Fibroblast of skin of back (primary cell): ENCODE measurements around the gene EXOC5. TPM values are rescaled to one million over a fixed set of nuclear protein-coding genes. Genes with fewer than 3 reads are reported as not detected.
"Not testable (repeated sequence)": the region's sequence is repeated elsewhere in the genome, so short reads cannot be mapped to it uniquely, and the experiment has no call there.

Experiments
- DNase-seq: peaks from one replicate; pipeline ENCODE4 v3.0.0-alpha.2; 2013
- polyA plus RNA-seq, 2 experiments: library from polyadenylated mRNA; unstranded; fragments of 120-200 nt; gene quantifications; one replicate each; pipeline ENCODE4 v1.2.1, GENCODE V29; 2013; ENCODE audit not compliant: insufficient read length in 2 of 2

EXOC5 gene
- polyA plus RNA-seq (2013, experiment 1 of 2; ENCODE audit: insufficient read length) = 57.1 TPM
- polyA plus RNA-seq (2013, experiment 2 of 2; ENCODE audit: insufficient read length) = 62.3 TPM

GRCh38 chr14:57268161-57269069, at the start of gene EXOC5, which contains the start of gene AP5M1:
Gene EXOC5, minus strand, starts transcription at chr14:57268905. Its CDS starts 257 bp downstream, at chr14:57268648.
Gene AP5M1, plus strand, starts transcription at chr14:57268971. Its CDS starts 344 bp downstream, at chr14:57269315.
- DNase-seq = peak; percentile 95

GRCh38 chr14:57317248-57317833, 48.6 kb upstream of the EXOC5 start:
- DNase-seq = peak; percentile 74

- DNase-seq = no peak
Measured at GRCh38 chr14:57314396-57315089, 45.8 kb upstream of the EXOC5 start.

GRCh38 chr14:57302883-57303282, 34.2 kb upstream of the EXOC5 start:
- peak; percentile 18 for DNase-seq

GRCh38 chr14:57299511-57299910, 30.8 kb upstream of the EXOC5 start:
- DNase-seq = no peak

- DNase-seq = no peak
Measured at GRCh38 chr14:57297852-57298251, 29.1 kb upstream of the EXOC5 start.

GRCh38 chr14:57295239-57295638, 26.5 kb upstream of the EXOC5 start:
- no peak for DNase-seq

- peak; percentile 19 for DNase-seq
Measured at GRCh38 chr14:57293866-57294837, 25.4 kb upstream of the EXOC5 start.

GRCh38 chr14:57291692-57292647, 23.3 kb upstream of the EXOC5 start:
- no peak for DNase-seq

- DNase-seq = no peak
Measured at GRCh38 chr14:57290751-57291150, 22.0 kb upstream of the EXOC5 start.

GRCh38 chr14:57287745-57288144, 19.0 kb upstream of the EXOC5 start:
- peak; percentile 8 for DNase-seq

- no peak for DNase-seq
Measured at GRCh38 chr14:57277062-57277461, 8.4 kb upstream of the EXOC5 start.

GRCh38 chr14:57275023-57275664, 6.4 kb upstream of the EXOC5 start:
- DNase-seq = peak; percentile 80

GRCh38 chr14:57274551-57274950, 5.8 kb upstream of the EXOC5 start:
- peak; percentile 39 for DNase-seq

- no peak for DNase-seq
Measured at GRCh38 chr14:57273236-57273635, 4.5 kb upstream of the EXOC5 start.

GRCh38 chr14:57266065-57266464, 2.6 kb downstream of the EXOC5 start:
- no peak for DNase-seq

- no peak for DNase-seq
Measured at GRCh38 chr14:57262117-57262516, 6.6 kb downstream of the EXOC5 start.

- DNase-seq = no peak
Measured at GRCh38 chr14:57261604-57262003, 7.1 kb downstream of the EXOC5 start.

GRCh38 chr14:57259672-57260071, 9.0 kb downstream of the EXOC5 start:
- no peak for DNase-seq

- not testable (repeated sequence) for DNase-seq
Measured at GRCh38 chr14:57258221-57258620, 10.5 kb downstream of the EXOC5 start.
